Measurements from ENCODE around the gene CCDC12.
"Not testable (repeated sequence)": the region's sequence is repeated elsewhere in the genome, so short reads cannot be mapped to it uniquely, and the experiment has no call there.

CCDC12 gene

GRCh38 chr3:46978985-46979944 lies 2.7 kb upstream of the CCDC12 start, which contains the start of gene NBEAL2:
Gene NBEAL2 (plus strand): TSS chr3:46979666. CDS start chr3:46979862, 196 bp downstream.
- DNase-seq: peak; percentile 98

- DNase-seq: no peak
Observed at GRCh38 chr3:46978381-46978780, 1.8 kb upstream of the CCDC12 start.

GRCh38 chr3:46977811-46978195 lies 1.3 kb upstream of the CCDC12 start:
- no peak for DNase-seq

- no peak for DNase-seq
Observed at GRCh38 chr3:46974421-46975171, 1.9 kb downstream of the CCDC12 start.

- DNase-seq: peak; percentile 32
Observed at GRCh38 chr3:46972396-46972795, 4.1 kb downstream of the CCDC12 start.

- DNase-seq: peak; percentile 39
Observed at GRCh38 chr3:46971742-46972141, 4.8 kb downstream of the CCDC12 start.

GRCh38 chr3:46971151-46971550 lies 5.4 kb downstream of the CCDC12 start:
- no peak for DNase-seq

GRCh38 chr3:46970391-46971091 lies 6.0 kb downstream of the CCDC12 start:
- DNase-seq: no peak

- DNase-seq: no peak
Observed at GRCh38 chr3:46968783-46969428, 7.6 kb downstream of the CCDC12 start.

- DNase-seq: no peak
Observed at GRCh38 chr3:46966811-46967210, 9.7 kb downstream of the CCDC12 start.

- no peak for DNase-seq
Observed at GRCh38 chr3:46965151-46965550, 11.4 kb downstream of the CCDC12 start.

GRCh38 chr3:46964038-46964590 lies 12.4 kb downstream of the CCDC12 start:
- not testable (repeated sequence) for DNase-seq

GRCh38 chr3:46962990-46963389 lies 13.6 kb downstream of the CCDC12 start:
- DNase-seq: no peak

- DNase-seq: no peak
Observed at GRCh38 chr3:46962427-46962826, 14.1 kb downstream of the CCDC12 start.

- DNase-seq: no peak
Observed at GRCh38 chr3:46960835-46961234, 15.7 kb downstream of the CCDC12 start.

- no peak for DNase-seq
Observed at GRCh38 chr3:46960081-46960701, 16.4 kb downstream of the CCDC12 start.

- DNase-seq: peak; percentile 57
Observed at GRCh38 chr3:46959161-46959511, 17.4 kb downstream of the CCDC12 start.

- DNase-seq: no peak
Observed at GRCh38 chr3:46958467-46959160, 17.9 kb downstream of the CCDC12 start.

GRCh38 chr3:46957092-46957820 lies 19.3 kb downstream of the CCDC12 start:
- no peak for DNase-seq

GRCh38 chr3:46955801-46956259 lies 20.7 kb downstream of the CCDC12 start:
- DNase-seq: peak; percentile 32
